ENCODE data around the gene LEMD1.

DNA sequence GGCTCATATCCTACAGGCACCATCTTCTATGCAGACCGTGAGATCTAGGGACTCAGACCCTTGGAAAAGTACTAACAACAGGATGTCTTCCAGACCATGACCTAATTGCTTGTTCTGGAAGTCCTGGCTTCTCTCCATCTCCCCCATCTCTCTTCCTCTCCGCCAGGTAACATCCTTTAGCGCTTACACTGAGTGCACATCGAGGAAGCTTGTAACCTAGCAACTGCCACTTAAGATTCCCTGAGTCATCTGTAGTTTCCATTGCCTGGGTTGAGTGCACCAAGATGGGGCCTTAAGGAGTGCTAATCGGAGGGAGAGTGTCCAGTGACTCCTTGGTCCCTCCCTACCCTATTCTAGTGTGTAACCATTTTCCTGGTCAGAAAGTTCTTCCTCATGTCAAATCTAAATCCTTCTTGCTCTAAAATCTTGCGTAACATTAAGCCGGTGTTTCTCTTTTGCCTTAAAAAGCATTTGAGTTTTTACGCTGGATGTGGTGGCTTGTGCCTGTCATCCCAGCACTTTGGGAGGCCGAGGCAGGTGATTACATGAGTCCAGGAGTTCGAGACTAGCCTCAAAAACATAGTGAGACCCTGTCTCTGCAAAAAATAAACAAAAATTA, 74.8 kb downstream of the LEMD1 start:
- TF ChIP-seq, protein P1, sequence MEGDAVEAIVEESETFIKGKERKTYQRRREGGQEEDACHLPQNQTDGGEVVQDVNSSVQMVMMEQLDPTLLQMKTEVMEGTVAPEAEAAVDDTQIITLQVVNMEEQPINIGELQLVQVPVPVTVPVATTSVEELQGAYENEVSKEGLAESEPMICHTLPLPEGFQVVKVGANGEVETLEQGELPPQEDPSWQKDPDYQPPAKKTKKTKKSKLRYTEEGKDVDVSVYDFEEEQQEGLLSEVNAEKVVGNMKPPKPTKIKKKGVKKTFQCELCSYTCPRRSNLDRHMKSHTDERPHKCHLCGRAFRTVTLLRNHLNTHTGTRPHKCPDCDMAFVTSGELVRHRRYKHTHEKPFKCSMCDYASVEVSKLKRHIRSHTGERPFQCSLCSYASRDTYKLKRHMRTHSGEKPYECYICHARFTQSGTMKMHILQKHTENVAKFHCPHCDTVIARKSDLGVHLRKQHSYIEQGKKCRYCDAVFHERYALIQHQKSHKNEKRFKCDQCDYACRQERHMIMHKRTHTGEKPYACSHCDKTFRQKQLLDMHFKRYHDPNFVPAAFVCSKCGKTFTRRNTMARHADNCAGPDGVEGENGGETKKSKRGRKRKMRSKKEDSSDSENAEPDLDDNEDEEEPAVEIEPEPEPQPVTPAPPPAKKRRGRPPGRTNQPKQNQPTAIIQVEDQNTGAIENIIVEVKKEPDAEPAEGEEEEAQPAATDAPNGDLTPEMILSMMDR (IDR thresholded peaks at IDR 0.05), result no peak
- TF ChIP-seq, protein P2, sequence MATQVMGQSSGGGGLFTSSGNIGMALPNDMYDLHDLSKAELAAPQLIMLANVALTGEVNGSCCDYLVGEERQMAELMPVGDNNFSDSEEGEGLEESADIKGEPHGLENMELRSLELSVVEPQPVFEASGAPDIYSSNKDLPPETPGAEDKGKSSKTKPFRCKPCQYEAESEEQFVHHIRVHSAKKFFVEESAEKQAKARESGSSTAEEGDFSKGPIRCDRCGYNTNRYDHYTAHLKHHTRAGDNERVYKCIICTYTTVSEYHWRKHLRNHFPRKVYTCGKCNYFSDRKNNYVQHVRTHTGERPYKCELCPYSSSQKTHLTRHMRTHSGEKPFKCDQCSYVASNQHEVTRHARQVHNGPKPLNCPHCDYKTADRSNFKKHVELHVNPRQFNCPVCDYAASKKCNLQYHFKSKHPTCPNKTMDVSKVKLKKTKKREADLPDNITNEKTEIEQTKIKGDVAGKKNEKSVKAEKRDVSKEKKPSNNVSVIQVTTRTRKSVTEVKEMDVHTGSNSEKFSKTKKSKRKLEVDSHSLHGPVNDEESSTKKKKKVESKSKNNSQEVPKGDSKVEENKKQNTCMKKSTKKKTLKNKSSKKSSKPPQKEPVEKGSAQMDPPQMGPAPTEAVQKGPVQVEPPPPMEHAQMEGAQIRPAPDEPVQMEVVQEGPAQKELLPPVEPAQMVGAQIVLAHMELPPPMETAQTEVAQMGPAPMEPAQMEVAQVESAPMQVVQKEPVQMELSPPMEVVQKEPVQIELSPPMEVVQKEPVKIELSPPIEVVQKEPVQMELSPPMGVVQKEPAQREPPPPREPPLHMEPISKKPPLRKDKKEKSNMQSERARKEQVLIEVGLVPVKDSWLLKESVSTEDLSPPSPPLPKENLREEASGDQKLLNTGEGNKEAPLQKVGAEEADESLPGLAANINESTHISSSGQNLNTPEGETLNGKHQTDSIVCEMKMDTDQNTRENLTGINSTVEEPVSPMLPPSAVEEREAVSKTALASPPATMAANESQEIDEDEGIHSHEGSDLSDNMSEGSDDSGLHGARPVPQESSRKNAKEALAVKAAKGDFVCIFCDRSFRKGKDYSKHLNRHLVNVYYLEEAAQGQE (IDR thresholded peaks at IDR 0.05; ENCODE audit: insufficient read depth in 1 of 2, low read depth in 2 of 2, low read length in 1 of 2), result no peak
